ENCODE results near the gene NTSR2. TPM values are rescaled to one million over a fixed set of nuclear protein-coding genes. Genes with fewer than 3 reads are reported as not detected.

NTSR2 gene
- total RNA-seq, 1 donor from 2014 or later = not detected

DNA sequence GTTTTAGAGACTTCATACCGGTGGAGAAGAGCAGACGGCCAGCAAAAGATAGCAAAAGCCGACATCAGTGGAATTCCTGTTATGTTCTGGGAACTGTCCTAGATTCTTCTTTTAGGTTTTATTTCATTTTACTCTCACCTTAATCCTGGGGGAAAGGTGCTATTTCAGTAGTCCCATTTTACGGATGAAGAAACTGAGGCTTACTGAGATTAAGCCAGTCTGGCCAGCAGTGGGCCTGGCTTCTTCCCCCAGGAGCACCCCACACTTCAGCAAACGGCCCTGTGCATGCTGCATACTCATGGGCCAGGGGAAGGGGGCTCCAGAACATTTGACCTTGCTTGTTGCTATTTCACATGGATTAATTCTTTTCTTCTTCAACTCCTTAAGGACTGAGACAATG lies 56.7 kb downstream of the NTSR2 start:
- H3K36me3 ChIP-seq (ENCODE audit: insufficient read depth, low read length) = no peaks in the 10 kb centered on the region
- peaks cover 11% of the 10 kb centered on the region for H3K36me3 Mint-ChIP-seq (ENCODE audit: low read depth, unreplicated experiment)
- no peaks in the 10 kb centered on the region for H3K27me3 Mint-ChIP-seq (ENCODE audit: low read depth, unreplicated experiment)
- H3K4me1 Mint-ChIP-seq (ENCODE audit: low read depth, unreplicated experiment) = peaks cover 6% of the 10 kb centered on the region
- H3K27ac Mint-ChIP-seq (ENCODE audit: unreplicated experiment) = no peak overlapping the region
- no peaks in the 10 kb centered on the region for H3K79me2 ChIP-seq (ENCODE audit: insufficient read depth, low read length)
- H3K4me3 Mint-ChIP-seq (ENCODE audit: unreplicated experiment) = no peak overlapping the region
- H3K4me1 ChIP-seq (ENCODE audit: insufficient read depth, low read length) = peaks cover 2% of the 10 kb centered on the region
- TF ChIP-seq, protein P1, sequence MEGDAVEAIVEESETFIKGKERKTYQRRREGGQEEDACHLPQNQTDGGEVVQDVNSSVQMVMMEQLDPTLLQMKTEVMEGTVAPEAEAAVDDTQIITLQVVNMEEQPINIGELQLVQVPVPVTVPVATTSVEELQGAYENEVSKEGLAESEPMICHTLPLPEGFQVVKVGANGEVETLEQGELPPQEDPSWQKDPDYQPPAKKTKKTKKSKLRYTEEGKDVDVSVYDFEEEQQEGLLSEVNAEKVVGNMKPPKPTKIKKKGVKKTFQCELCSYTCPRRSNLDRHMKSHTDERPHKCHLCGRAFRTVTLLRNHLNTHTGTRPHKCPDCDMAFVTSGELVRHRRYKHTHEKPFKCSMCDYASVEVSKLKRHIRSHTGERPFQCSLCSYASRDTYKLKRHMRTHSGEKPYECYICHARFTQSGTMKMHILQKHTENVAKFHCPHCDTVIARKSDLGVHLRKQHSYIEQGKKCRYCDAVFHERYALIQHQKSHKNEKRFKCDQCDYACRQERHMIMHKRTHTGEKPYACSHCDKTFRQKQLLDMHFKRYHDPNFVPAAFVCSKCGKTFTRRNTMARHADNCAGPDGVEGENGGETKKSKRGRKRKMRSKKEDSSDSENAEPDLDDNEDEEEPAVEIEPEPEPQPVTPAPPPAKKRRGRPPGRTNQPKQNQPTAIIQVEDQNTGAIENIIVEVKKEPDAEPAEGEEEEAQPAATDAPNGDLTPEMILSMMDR (IDR thresholded peaks at IDR 0.05; ENCODE audit: insufficient read depth, low read depth, low read length) = no peak
- TF ChIP-seq EZH2 (IDR thresholded peaks at IDR 0.05; ENCODE audit: insufficient read depth, low read length) = no peak
- H3K9ac ChIP-seq (ENCODE audit: low read length) = no peak overlapping the region
- H3K4me3 ChIP-seq (ENCODE audit: insufficient read depth, low read depth, low read length) = no peak overlapping the region
- FAIRE-seq (no peak), DNase-seq (ENCODE audit: low read depth) (no peak)
- no peaks in the 10 kb centered on the region for H3K9me3 ChIP-seq (ENCODE audit: insufficient read depth, low read depth, low read length)
- no peaks in the 10 kb centered on the region for H3K9me3 Mint-ChIP-seq (ENCODE audit: unreplicated experiment)
- no peak overlapping the region for H3K4me2 ChIP-seq (ENCODE audit: low read length)
- H4K20me1 ChIP-seq (ENCODE audit: insufficient read depth, low read length) = no peaks in the 10 kb centered on the region
- H2AFZ ChIP-seq (ENCODE audit: low read depth, low read length) = no peak overlapping the region
- H3K27me3 ChIP-seq (ENCODE audit: insufficient read depth, low read length) = peaks cover 7% of the 10 kb centered on the region
- H3K27ac ChIP-seq (ENCODE audit: low read depth, low read length) = no peak overlapping the region

DNA sequence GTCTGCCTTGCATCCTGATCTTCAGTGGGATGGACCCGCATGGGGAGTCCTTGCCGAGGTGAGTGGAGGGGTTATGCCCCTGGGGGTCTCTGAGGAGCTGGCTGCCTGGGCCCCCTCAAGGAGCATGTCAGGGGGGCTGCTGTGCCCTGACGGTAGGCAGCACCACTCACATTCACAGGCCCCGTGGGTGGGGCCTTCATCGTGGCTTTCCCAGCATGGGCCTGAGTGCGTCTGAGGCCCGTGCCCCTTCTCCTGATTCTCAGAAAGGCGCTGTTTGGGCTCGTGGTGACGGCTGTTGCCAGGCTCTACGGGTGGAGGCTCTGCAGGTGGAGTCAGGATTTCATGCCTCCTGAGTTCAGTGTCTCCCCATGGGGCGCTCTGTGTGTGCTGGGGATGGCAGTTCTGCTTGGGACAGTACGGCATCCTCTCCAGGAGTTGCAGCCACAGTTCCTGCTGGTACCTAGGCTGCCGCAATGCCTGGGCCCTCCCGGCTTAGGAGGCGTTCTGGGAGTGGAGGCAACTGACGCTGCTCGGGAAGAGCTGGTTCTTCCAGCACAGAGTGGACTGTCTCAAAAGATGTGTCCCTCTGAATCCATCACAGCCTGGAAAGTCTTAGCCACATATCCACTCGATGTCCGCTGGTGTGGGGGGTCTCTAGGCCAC lies 57.3 kb downstream of the NTSR2 start:
- H3K9ac ChIP-seq (ENCODE audit: low read length) = no peak overlapping the region
- no peak overlapping the region for H3K27ac ChIP-seq (ENCODE audit: low read depth, low read length)
- no peak overlapping the region for H3K4me2 ChIP-seq (ENCODE audit: low read length)
- H3K27ac Mint-ChIP-seq (ENCODE audit: unreplicated experiment) = no peak overlapping the region
- peaks cover 11% of the 10 kb centered on the region for H3K36me3 Mint-ChIP-seq (ENCODE audit: low read depth, unreplicated experiment)
- FAIRE-seq (no peak), DNase-seq (ENCODE audit: low read depth) (no peak)
- peaks cover 6% of the 10 kb centered on the region for H3K4me1 Mint-ChIP-seq (ENCODE audit: low read depth, unreplicated experiment)
- no peak for TF ChIP-seq EZH2 (IDR thresholded peaks at IDR 0.05; ENCODE audit: insufficient read depth, low read length)
- TF ChIP-seq, protein P1 (IDR thresholded peaks at IDR 0.05; ENCODE audit: insufficient read depth, low read depth, low read length) = no peak
- no peaks in the 10 kb centered on the region for H3K9me3 Mint-ChIP-seq (ENCODE audit: unreplicated experiment)
- no peaks in the 10 kb centered on the region for H4K20me1 ChIP-seq (ENCODE audit: insufficient read depth, low read length)
- no peaks in the 10 kb centered on the region for H3K79me2 ChIP-seq (ENCODE audit: insufficient read depth, low read length)
- peaks cover 2% of the 10 kb centered on the region for H3K4me1 ChIP-seq (ENCODE audit: insufficient read depth, low read length)
- H3K4me3 ChIP-seq (ENCODE audit: insufficient read depth, low read depth, low read length) = no peak overlapping the region
- H3K27me3 Mint-ChIP-seq (ENCODE audit: low read depth, unreplicated experiment) = no peaks in the 10 kb centered on the region
- H3K9me3 ChIP-seq (ENCODE audit: insufficient read depth, low read depth, low read length) = no peaks in the 10 kb centered on the region
- H3K36me3 ChIP-seq (ENCODE audit: insufficient read depth, low read length) = no peaks in the 10 kb centered on the region
- H2AFZ ChIP-seq (ENCODE audit: low read depth, low read length) = no peak overlapping the region
- peaks cover 7% of the 10 kb centered on the region for H3K27me3 ChIP-seq (ENCODE audit: insufficient read depth, low read length)
- peak overlapping the region; percentile 51 for H3K4me3 Mint-ChIP-seq (ENCODE audit: unreplicated experiment)

DNA sequence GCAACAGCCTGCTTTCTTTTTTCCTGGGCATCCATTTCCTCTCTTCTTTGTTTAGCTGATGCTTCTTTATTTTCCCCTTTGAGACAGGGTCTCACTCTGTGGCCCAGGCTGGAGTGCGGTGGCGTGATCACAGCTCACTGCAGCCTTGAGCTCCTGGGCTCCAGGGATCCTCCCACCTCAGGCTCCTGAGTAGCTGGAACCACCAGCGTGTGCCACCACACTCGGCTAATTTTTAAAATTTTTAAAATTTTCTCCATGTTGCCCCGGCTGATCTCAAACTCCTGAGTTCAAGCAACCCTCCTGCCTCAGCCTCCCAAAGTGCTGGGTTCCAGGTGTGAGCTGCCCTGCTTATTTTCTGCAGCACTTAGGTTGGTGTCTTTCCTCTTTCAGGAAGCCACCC lies 58.7 kb downstream of the NTSR2 start:
- H3K27me3 Mint-ChIP-seq (ENCODE audit: low read depth, unreplicated experiment) = no peaks in the 10 kb centered on the region

More for the DNA sequence above, 58.7 kb downstream of the NTSR2 start:
- Mint-ChIP-seq H3K36me3 (ENCODE audit: low read depth, unreplicated experiment) (peaks cover 8% of the 10 kb centered on the region), H3K27ac (ENCODE audit: unreplicated experiment) (no peak overlapping the region), H3K9me3 (ENCODE audit: unreplicated experiment) (no peaks in the 10 kb centered on the region), H3K4me3 (ENCODE audit: unreplicated experiment) (no peak overlapping the region), H3K4me1 (ENCODE audit: low read depth, unreplicated experiment) (peaks cover 6% of the 10 kb centered on the region)
- Histone ChIP-seq H4K20me1 (ENCODE audit: insufficient read depth, low read length) (no peaks in the 10 kb centered on the region), H3K27ac (ENCODE audit: low read depth, low read length) (no peak overlapping the region), H3K4me2 (ENCODE audit: low read length) (no peak overlapping the region), H2AFZ (ENCODE audit: low read depth, low read length) (no peak overlapping the region), H3K4me1 (ENCODE audit: insufficient read depth, low read length) (peaks cover 2% of the 10 kb centered on the region), H3K4me3 (ENCODE audit: insufficient read depth, low read depth, low read length) (no peak overlapping the region), H3K36me3 (ENCODE audit: insufficient read depth, low read length) (no peaks in the 10 kb centered on the region), H3K9ac (ENCODE audit: low read length) (no peak overlapping the region), H3K79me2 (ENCODE audit: insufficient read depth, low read length) (no peaks in the 10 kb centered on the region), H3K27me3 (ENCODE audit: insufficient read depth, low read length) (peaks cover 9% of the 10 kb centered on the region), H3K9me3 (ENCODE audit: insufficient read depth, low read depth, low read length) (no peaks in the 10 kb centered on the region)
- FAIRE-seq = no peak
- no peak for DNase-seq (ENCODE audit: low read depth)
- TF ChIP-seq EZH2 (IDR thresholded peaks at IDR 0.05; ENCODE audit: insufficient read depth, low read length) = no peak
- TF ChIP-seq, protein P1 (IDR thresholded peaks at IDR 0.05; ENCODE audit: insufficient read depth, low read depth, low read length) = no peak
